OCI-LY3 (cell line): Measurements from ENCODE around the gene CAPN14.
A peak's percentile ranks its signal among the peaks of the same experiment; 100 is the strongest.

Experiments
- H2AFZ ChIP-seq: fragments of 200-600, 300-600 bp; shearing (Covaris generic); 2 replicates; pipeline ENCODE4 v1.6.0; 2014; ENCODE audit warnings: antibody characterized with exemption, low read depth, low read length
- H3K27ac ChIP-seq: fragments of 200-600, 300-600 bp; sonication (generic); 2 replicates; pipeline ENCODE4 v1.5.1; 2014; ENCODE audit warnings: mild to moderate bottlenecking, low read length, moderate library complexity, mixed read lengths
- H3K27me3 ChIP-seq: fragments of 200-600, 300-600 bp; sonication (generic); 2 replicates; pipeline ENCODE4 v1.6.1; 2014; ENCODE audit warnings: low read depth, low read length, mixed read lengths
- H3K36me3 ChIP-seq: fragments of 200-600, 300-600 bp; sonication (generic); replicated peaks from 2 replicates; pipeline ENCODE3; 2014; ENCODE audit warnings: low read depth, low read length, mixed read lengths
- H3K4me1 ChIP-seq: fragments of 300-600, 200-600 bp; sonication (generic); 2 replicates; pipeline ENCODE4 v1.6.1; 2014; ENCODE audit warnings: low read length, mixed read lengths
- H3K4me2 ChIP-seq: fragments of 200-600, 300-600 bp; sonication (generic); 2 replicates; pipeline ENCODE4 v1.6.1; 2014; ENCODE audit warnings: low read length, mixed read lengths
- H3K4me3 ChIP-seq: fragments of 300-600, 200-600 bp; sonication (generic); 2 replicates; pipeline ENCODE4 v1.5.1; 2014; ENCODE audit warnings: antibody characterized with exemption, mild to moderate bottlenecking, low read length, moderate library complexity
- H3K79me2 ChIP-seq: fragments of 300-600, 200-600 bp; shearing (Covaris generic); 2 replicates; pipeline ENCODE4 v1.6.1; 2014; ENCODE audit warnings: mild to moderate bottlenecking, low read length, mixed read lengths
- H3K9ac ChIP-seq: fragments of 300-600, 200-600 bp; shearing (Covaris generic); 2 replicates; pipeline ENCODE4 v1.6.0; 2014; ENCODE audit warnings: mild to moderate bottlenecking, low read length, moderate library complexity
- H3K9me3 ChIP-seq: fragments of 200-600, 300-600 bp; shearing (Covaris generic); 2 replicates; pipeline ENCODE4 v1.6.1; 2014; ENCODE audit warnings: low read length, mixed read lengths; ENCODE audit not compliant: insufficient read depth
- H4K20me1 ChIP-seq: fragments of 200-600, 300-600 bp; sonication (generic); 2 replicates; pipeline ENCODE4 v1.6.1; 2016; ENCODE audit warnings: low read length, mixed read lengths; ENCODE audit not compliant: insufficient read depth
- CTCF ChIP-seq: fragments of 200-600, 300-600 bp; sonication (generic); IDR thresholded peaks from 2 replicates; pipeline ENCODE4 v1.5.1; 2014; ENCODE audit warnings: antibody characterized with exemption, low read length, low read depth
- EZH2phosphoT487 ChIP-seq: fragments of 200-600 bp; shearing (Covaris generic); IDR thresholded peaks from 2 replicates; pipeline ENCODE4 v1.6.1; 2018; ENCODE audit warnings: antibody characterized with exemption, mixed run types, low read depth

CAPN14 gene

GRCh38 chr2:31263636-31264190 is 46.4 kb upstream of the CAPN14 start:
- Histone ChIP-seq H2AFZ (no peak overlapping the region), H3K9ac (no peak overlapping the region), H3K36me3 (peaks cover 6% of the 10 kb centered on the region), H3K9me3 (no peaks in the 10 kb centered on the region), H4K20me1 (no peaks in the 10 kb centered on the region), H3K79me2 (no peaks in the 10 kb centered on the region), H3K4me2 (no peak overlapping the region), H3K27me3 (no peaks in the 10 kb centered on the region), H3K4me1 (peaks cover 10% of the 10 kb centered on the region), H3K27ac (no peak overlapping the region), H3K4me3 (no peak overlapping the region)
- TF ChIP-seq CTCF (peak; percentile 62), EZH2phosphoT487 (no peak)

DNA sequence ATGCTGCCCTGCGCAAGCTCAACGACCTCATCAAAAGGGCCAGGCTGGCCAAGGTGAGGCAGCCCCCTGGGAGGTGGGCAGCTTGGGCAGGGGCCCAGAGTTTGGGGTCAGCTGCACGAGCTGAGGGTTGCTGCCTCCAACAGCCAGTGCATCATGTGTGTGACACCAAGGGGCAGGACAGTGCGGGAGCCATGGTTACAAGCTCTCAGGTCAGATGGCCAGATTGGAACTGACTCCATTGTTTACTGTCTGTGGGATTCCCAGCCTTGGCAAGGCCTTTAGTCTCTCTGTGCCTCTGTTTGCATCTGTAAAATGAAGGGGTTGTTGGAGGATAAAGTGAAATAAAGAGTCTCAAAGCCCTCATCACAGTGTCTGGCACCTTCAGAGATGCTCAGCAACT is 43.6 kb upstream of the CAPN14 start:
- Histone ChIP-seq H3K27me3 (no peaks in the 10 kb centered on the region), H3K27ac (no peak overlapping the region), H4K20me1 (no peaks in the 10 kb centered on the region), H3K4me3 (no peak overlapping the region), H3K4me1 (peaks cover 37% of the 10 kb centered on the region), H3K9ac (no peak overlapping the region), H2AFZ (no peak overlapping the region), H3K79me2 (no peaks in the 10 kb centered on the region), H3K4me2 (no peak overlapping the region), H3K36me3 (no peaks in the 10 kb centered on the region), H3K9me3 (no peaks in the 10 kb centered on the region)
- TF ChIP-seq EZH2phosphoT487 = no peak
- no peak for TF ChIP-seq CTCF

- no peak for TF ChIP-seq CTCF
- TF ChIP-seq EZH2phosphoT487 = no peak
- Histone ChIP-seq H3K4me2 (no peak overlapping the region; the same call in 1 of the 2 replicates), H2AFZ (no peak overlapping the region), H3K4me3 (no peak overlapping the region), H3K79me2 (peaks cover 8% of the 10 kb centered on the region; the same call in 1 of the 2 replicates), H3K27me3 (no peaks in the 10 kb centered on the region), H3K36me3 (peaks cover 4% of the 10 kb centered on the region), H3K9me3 (no peaks in the 10 kb centered on the region), H4K20me1 (no peaks in the 10 kb centered on the region), H3K9ac (no peak overlapping the region; the same call in 1 of the 2 replicates), H3K4me1 (peaks cover 55% of the 10 kb centered on the region), H3K27ac (no peak overlapping the region)
Measured at GRCh38 chr2:31259075-31259474, 41.8 kb upstream of the CAPN14 start.

DNA sequence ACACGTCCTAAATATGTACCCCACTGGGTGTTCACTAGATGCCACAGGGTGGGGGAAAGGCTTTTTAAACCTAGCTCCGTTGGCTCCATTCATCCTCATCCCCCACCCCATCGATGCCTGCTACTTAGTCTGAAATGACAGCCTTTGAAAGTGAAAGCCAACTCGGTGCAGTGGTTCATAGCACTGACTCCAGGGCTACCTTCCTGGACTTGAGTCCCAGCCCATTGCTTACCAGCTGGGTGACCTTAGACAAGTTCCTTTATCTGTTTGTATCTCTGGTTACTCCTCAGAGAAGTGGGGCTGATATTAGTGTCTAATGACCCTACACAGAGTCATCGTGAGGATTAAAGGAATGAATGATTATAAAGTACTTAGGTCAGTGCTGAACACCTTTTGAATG is 41.0 kb upstream of the CAPN14 start:
- peaks cover 4% of the 10 kb centered on the region for H3K36me3 ChIP-seq
- H3K4me1 ChIP-seq = peaks cover 60% of the 10 kb centered on the region
- H3K9ac ChIP-seq = peak overlapping the region; percentile 67; the same call in 1 of the 2 replicates
- H3K4me3 ChIP-seq = peak overlapping the region; percentile 48
- no peaks in the 10 kb centered on the region for H4K20me1 ChIP-seq
- peak overlapping the region; percentile 90; the same call in 1 of the 2 replicates for H3K27ac ChIP-seq
- peaks cover 9% of the 10 kb centered on the region; the same call in 1 of the 2 replicates for H3K79me2 ChIP-seq
- no peaks in the 10 kb centered on the region for H3K9me3 ChIP-seq
- TF ChIP-seq EZH2phosphoT487 (no peak), CTCF (no peak)
- peak overlapping the region; percentile 73 for H3K4me2 ChIP-seq
- H3K27me3 ChIP-seq = no peaks in the 10 kb centered on the region
- no peak overlapping the region for H2AFZ ChIP-seq
